IMR-90 (cell line): ENCODE data around the gene AMPD2. TPM values are rescaled to one million over a fixed set of nuclear protein-coding genes. Genes with fewer than 3 reads are reported as not detected.

Source experiments
- ATAC-seq: fragments of 200-7000 bp; cut with Tn5 transposase; 2 replicates; pipeline ENCODE4 v1.9.1; 2020; ENCODE audit warnings: low read depth, mild to moderate bottlenecking, moderate library complexity
- BruUV-seq: library from RNA; stranded (reverse); fragments of 400-500 nt; replicated peaks from 2 replicates; lab custom pipeline; 2021; lab: Mats Ljungman, UMichigan
- CTCF ChIA-PET: fragments of 300-600 bp; formaldehyde crosslinking; extraction: SDS; loops from one replicate; lab custom pipeline; 2021; ENCODE audit warnings: antibody characterized with exemption; lab: Yijun Ruan, JAX
- POLR2A ChIA-PET: fragments of 300-600 bp; sonication (Branson Sonifier 250); formaldehyde crosslinking; loops from one replicate; lab custom pipeline; 2022; ENCODE audit warnings: antibody characterized with exemption; ENCODE audit not compliant: unreplicated experiment; lab: Charles Lee
- DNase-seq: peaks from one replicate; pipeline ENCODE4 v3.0.0; 2013
- H2AFZ ChIP-seq: replicated peaks from 2 replicates; pipeline ENCODE3; 2013; ENCODE audit warnings: low read length, mild to moderate bottlenecking; ENCODE audit not compliant: poor library complexity
- H2AK5ac ChIP-seq: 2 replicates; pipeline ENCODE4 v1.6.1; 2013; ENCODE audit warnings: low read depth, low read length, inconsistent platforms
- H2AK9ac ChIP-seq: replicated peaks from 2 replicates; pipeline ENCODE3; 2013; ENCODE audit warnings: mild to moderate bottlenecking, low read depth, low read length, moderate library complexity; ENCODE audit not compliant: poor library complexity
- H2BK120ac ChIP-seq: 2 replicates; pipeline ENCODE4 v1.6.1; 2013; ENCODE audit warnings: low read depth, low read length, inconsistent platforms
- H2BK15ac ChIP-seq: 3 replicates; pipeline ENCODE4 v1.6.1; 2013; ENCODE audit warnings: low read depth, low read length, inconsistent platforms
- H2BK20ac ChIP-seq: 2 replicates; pipeline ENCODE4 v1.6.1; 2013; ENCODE audit warnings: low read depth, mild to moderate bottlenecking, inconsistent platforms, low read length, moderate library complexity
- H2BK5ac ChIP-seq: 2 replicates; pipeline ENCODE4 v1.6.1; 2013; ENCODE audit warnings: mild to moderate bottlenecking, low read depth, low read length, inconsistent platforms; ENCODE audit not compliant: poor library complexity, severe bottlenecking
- H3K14ac ChIP-seq: replicated peaks from 2 replicates; pipeline ENCODE4 v1.6.1; 2013; ENCODE audit warnings: low read depth, low read length, inconsistent platforms
- H3K18ac ChIP-seq: 2 replicates; pipeline ENCODE4 v1.6.1; 2013; ENCODE audit warnings: low read depth, low read length, control low read depth
- H3K23ac ChIP-seq: 2 replicates; pipeline ENCODE4 v1.6.1; 2013; ENCODE audit warnings: low read depth, low read length, inconsistent platforms
- H3K27ac ChIP-seq: 2 replicates; pipeline ENCODE4 v1.5.1; 2013; ENCODE audit warnings: mild to moderate bottlenecking, control low read depth, low read length; ENCODE audit not compliant: insufficient read depth
- H3K27me3 ChIP-seq: 2 replicates; pipeline ENCODE4 v1.6.1; 2013; ENCODE audit warnings: low read length; ENCODE audit not compliant: control insufficient read depth, insufficient read depth
- H3K36me3 ChIP-seq: 2 replicates; pipeline ENCODE4 v1.6.1; 2013; ENCODE audit warnings: low read length, mixed read lengths; ENCODE audit not compliant: control insufficient read depth, insufficient read depth
- H3K4ac ChIP-seq: 2 replicates; pipeline ENCODE4 v1.6.1; 2013; ENCODE audit warnings: low read depth, low read length, inconsistent platforms
- H3K4me1 ChIP-seq: 2 replicates; pipeline ENCODE4 v1.6.1; 2013; ENCODE audit warnings: low read length, mixed read lengths; ENCODE audit not compliant: control insufficient read depth, insufficient read depth
- H3K4me2 ChIP-seq: 2 replicates; pipeline ENCODE4 v1.6.1; 2013; ENCODE audit warnings: low read depth, mild to moderate bottlenecking, control low read depth, low read length, moderate library complexity
- H3K4me3 ChIP-seq: 2 replicates; pipeline ENCODE4 v1.5.1; 2013; ENCODE audit warnings: low read depth, mild to moderate bottlenecking, control low read depth, low read length, moderate library complexity; ENCODE audit not compliant: insufficient read depth
- H3K56ac ChIP-seq: 2 replicates; pipeline ENCODE4 v1.6.1; 2013; ENCODE audit warnings: low read length, inconsistent platforms; ENCODE audit not compliant: insufficient read depth; ENCODE audit errors: extremely low read depth
- H3K79me1 ChIP-seq, 2 experiments: 2 replicates each; pipeline ENCODE4 v1.6.1; 2013; ENCODE audit warnings: low read length in 2 of 2, inconsistent platforms in 1 of 2, low read depth in 1 of 2
- H3K9ac ChIP-seq: 2 replicates; pipeline ENCODE4 v1.6.1; 2013; ENCODE audit warnings: low read depth, low read length, control low read depth
- H3K9me1 ChIP-seq: 2 replicates; pipeline ENCODE4 v1.6.1; 2013; ENCODE audit warnings: low read length, inconsistent platforms; ENCODE audit not compliant: insufficient read depth
- H3K9me3 ChIP-seq: 2 replicates; pipeline ENCODE4 v1.6.1; 2013; ENCODE audit warnings: low read length; ENCODE audit not compliant: control insufficient read depth, insufficient read depth
- H4K20me1 ChIP-seq: 2 replicates; pipeline ENCODE4 v1.6.1; 2013; ENCODE audit warnings: low read length, inconsistent platforms; ENCODE audit not compliant: insufficient read depth
- H4K5ac ChIP-seq: 2 replicates; pipeline ENCODE4 v1.6.1; 2013; ENCODE audit warnings: mild to moderate bottlenecking, low read depth, low read length, control low read depth
- H4K8ac ChIP-seq, 2 experiments: 2 replicates each; pipeline ENCODE4 v1.6.1; 2013; ENCODE audit warnings: low read depth in 2 of 2, low read length in 2 of 2, control low read depth in 1 of 2, inconsistent platforms in 1 of 2
- H4K91ac ChIP-seq: 2 replicates; pipeline ENCODE4 v1.6.1; 2013; ENCODE audit warnings: low read depth, low read length, inconsistent platforms; ENCODE audit not compliant: insufficient read depth
- BHLHE40 ChIP-seq: fragments of 150-350 bp; IDR thresholded peaks from 2 replicates; pipeline ENCODE4 v1.6.1; 2016; ENCODE audit warnings: mild to moderate bottlenecking, low read depth, low read length
- CEBPB ChIP-seq: IDR thresholded peaks from 2 replicates; pipeline ENCODE4 v1.6.1; 2012; ENCODE audit warnings: low read depth, low read length, improper control_type of control experiment
- CHD1 ChIP-seq: IDR thresholded peaks from 2 replicates; pipeline ENCODE4 v1.6.1; 2012; ENCODE audit warnings: low read depth, low read length, improper control_type of control experiment
- CTCF ChIP-seq: conservative IDR thresholded peaks from 2 replicates; pipeline ENCODE4 v1.5.1; 2012; ENCODE audit warnings: mild to moderate bottlenecking, low read depth, low read length, improper control_type of control experiment
- FOS ChIP-seq: fragments of 150-350 bp; IDR thresholded peaks from 2 replicates; pipeline ENCODE4 v1.6.1; 2016; ENCODE audit warnings: low read depth, low read length
- MAFK ChIP-seq: IDR thresholded peaks from 2 replicates; pipeline ENCODE4 v1.6.1; 2012; ENCODE audit warnings: low read depth, low read length, improper control_type of control experiment
- MAZ ChIP-seq: IDR thresholded peaks from 2 replicates; pipeline ENCODE4 v1.6.1; 2012; ENCODE audit warnings: low read depth, mild to moderate bottlenecking, low read length, improper control_type of control experiment, moderate library complexity, borderline replicate concordance
- MXI1 ChIP-seq: IDR thresholded peaks from 2 replicates; pipeline ENCODE4 v1.6.1; 2012; ENCODE audit warnings: low read depth, mild to moderate bottlenecking, low read length, moderate library complexity, borderline replicate concordance
- NFE2L2 ChIP-seq: fragments of 150-350 bp; IDR thresholded peaks from 2 replicates; pipeline ENCODE4 v1.6.1; 2016; ENCODE audit warnings: low read depth, mild to moderate bottlenecking, low read length
- RAD21 ChIP-seq: IDR thresholded peaks from 2 replicates; pipeline ENCODE4 v1.6.1; 2012; ENCODE audit warnings: low read length, improper control_type of control experiment
- RCOR1 ChIP-seq: IDR thresholded peaks from 2 replicates; pipeline ENCODE4 v1.6.1; 2012; ENCODE audit warnings: mild to moderate bottlenecking, low read length, improper control_type of control experiment; ENCODE audit not compliant: insufficient replicate concordance
- SMC3 ChIP-seq: fragments of 150-350 bp; IDR thresholded peaks from 2 replicates; pipeline ENCODE4 v1.6.1; 2016; ENCODE audit warnings: low read depth, mild to moderate bottlenecking, antibody characterized with exemption, low read length, moderate library complexity
- USF2 ChIP-seq: fragments of 150-350 bp; IDR thresholded peaks from 2 replicates; pipeline ENCODE4 v1.6.1; 2017; ENCODE audit warnings: mild to moderate bottlenecking, antibody characterized with exemption, low read length, low read depth
- WGBS, 2 experiments: methylation state at CpG; one replicate each; pipeline versions ENCODE4 v1.1.5 to v1.1.7; 2013; ENCODE audit warnings: missing lambda C conversion rate in 2 of 2; ENCODE audit not compliant: insufficient read length in 1 of 2; ENCODE audit errors: extremely low coverage in 2 of 2; 5-methylcytosine and 5-hydroxymethylcytosine counted together
- dilution Hi-C: fragments of 300-500 bp; cut with HindIII; formaldehyde crosslinking; loops from one replicate; pipeline ENCODE4 v1.14.3; 2018; ENCODE audit warnings: low sequenced_read_pairs; ENCODE audit not compliant: unreplicated experiment
- in situ Hi-C: fragments of 300-500 bp; cut with MboI; formaldehyde crosslinking; loops from 3 replicates; pipeline ENCODE4 v1.14.3; 2019; ENCODE audit warnings: low sequenced_read_pairs, inconsistent platforms, mixed read lengths
- intact Hi-C: fragments of 100-400 bp; cut with micrococcal nuclease; formaldehyde crosslinking; loops from 2 replicates; pipeline ENCODE4 v1.10.0; 2022
- polyA plus RNA-seq, 3 experiments: library from polyadenylated mRNA; depleted of rRNA; stranded (reverse); fragments of >200 nt; gene quantifications; 2 replicates each; pipeline ENCODE4 v1.2.3, GENCODE V29; 2012; ENCODE audit warnings: low replicate concordance in 1 of 3
- total RNA-seq: library from RNA; depleted of rRNA; stranded (reverse); fragments of >200 nt; gene quantifications from 2 replicates; pipeline ENCODE4 v1.2.3, GENCODE V29; 2012
- TF ChIP-seq, protein P1 (sequence below): fragments of 150-350 bp; IDR thresholded peaks from 2 replicates; pipeline ENCODE4 v1.6.1; 2016; ENCODE audit warnings: low read depth, mild to moderate bottlenecking, low read length, moderate library complexity, borderline replicate concordance

Gene AMPD2
- total and polyA plus RNA-seq, 2 of the 4 experiments (the other 2 are of a cell fraction) = 61.5 to 103 TPM

- intact Hi-C loops (no loop called here), in situ Hi-C loops (no loop called here), dilution Hi-C loops (no loop called here)
- Histone ChIP-seq H2AK9ac (no peak overlapping the region), H3K4ac (no peak overlapping the region), H4K91ac (no peak overlapping the region), H3K9ac (no peak overlapping the region), H3K18ac (no peak overlapping the region), H2BK120ac (no peak overlapping the region), H3K27me3 (no peaks in the 10 kb centered on the region), H3K9me3 (no peaks in the 10 kb centered on the region), H3K4me2 (no peak overlapping the region), H3K14ac (no peak overlapping the region), H4K20me1 (peaks cover 16% of the 10 kb centered on the region; the same call in 1 of the 2 replicates), H2AFZ (no peak overlapping the region), H3K79me1 (peaks cover 27 to 69% of the 10 kb centered on the region in 2 experiments), H2BK15ac (no peak overlapping the region), H4K8ac (no peak overlapping the region), H3K27ac (no peak overlapping the region), H2BK20ac (no peak overlapping the region), H3K9me1 (peaks cover 8% of the 10 kb centered on the region; the same call in 1 of the 2 replicates), H3K23ac (no peak overlapping the region), H2BK5ac (peak overlapping the region; percentile 39), H4K5ac (no peak overlapping the region), H3K56ac (no peak overlapping the region), H3K4me3 (no peak overlapping the region), H3K4me1 (peaks cover 8% of the 10 kb centered on the region), H2AK5ac (no peak overlapping the region), H3K36me3 (peaks cover 16% of the 10 kb centered on the region)
- peak; percentile 46 for DNase-seq
- WGBS, 2 experiments = no CpG with 5 or more reads among the region's 3 CpGs
- no TSS peak for BruUV-seq
- TF ChIP-seq NFE2L2 (no peak), MAFK (no peak), RCOR1 (no peak), RAD21 (no peak), CHD1 (no peak), SMC3 (no peak), CTCF (no peak), MAZ (no peak), MXI1 (no peak), USF2 (no peak), CEBPB (no peak), BHLHE40 (no peak), FOS (no peak)
- TF ChIP-seq, protein P1, sequence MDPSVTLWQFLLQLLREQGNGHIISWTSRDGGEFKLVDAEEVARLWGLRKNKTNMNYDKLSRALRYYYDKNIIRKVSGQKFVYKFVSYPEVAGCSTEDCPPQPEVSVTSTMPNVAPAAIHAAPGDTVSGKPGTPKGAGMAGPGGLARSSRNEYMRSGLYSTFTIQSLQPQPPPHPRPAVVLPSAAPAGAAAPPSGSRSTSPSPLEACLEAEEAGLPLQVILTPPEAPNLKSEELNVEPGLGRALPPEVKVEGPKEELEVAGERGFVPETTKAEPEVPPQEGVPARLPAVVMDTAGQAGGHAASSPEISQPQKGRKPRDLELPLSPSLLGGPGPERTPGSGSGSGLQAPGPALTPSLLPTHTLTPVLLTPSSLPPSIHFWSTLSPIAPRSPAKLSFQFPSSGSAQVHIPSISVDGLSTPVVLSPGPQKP = no peak
- ATAC-seq = peak; percentile 60
- ChIA-PET POLR2A (interaction anchor here (0.6 kb wide), 1 partner anchor 21 kb away, joined by 4 read pairs; no protein-coding TSS in a partner anchor), CTCF (interaction anchor here (0.6 to 0.9 kb wide), 2 partner anchors 16 to 514 kb away, joined by 3 read pairs; no protein-coding TSS in a partner anchor)
These were observed 40.6 kb upstream of the AMPD2 start for GRCh38 chr1:109578947-109579443.
